HepG2 (cell line): ENCODE data around the gene EPB42. TPM values are rescaled to one million over a fixed set of nuclear protein-coding genes. Genes with fewer than 3 reads are reported as not detected.
"Not testable (repeated sequence)": the region's sequence is repeated elsewhere in the genome, so short reads cannot be mapped to it uniquely, and the experiment has no call there.

Experiments used
- ATAC-seq: fragments of 200-7000 bp; cut with Tn5 transposase; 3 replicates; pipeline ENCODE4 v1.9.1; 2020; ENCODE audit warnings: mild to moderate bottlenecking, moderate library complexity
- BruUV-seq: library from RNA; stranded (reverse); fragments of 400-500 nt; replicated peaks from 2 replicates; lab custom pipeline; 2021; lab: Mats Ljungman, UMichigan
- CTCF ChIA-PET: fragments of 300-600 bp; formaldehyde crosslinking; extraction: SDS; loops from one replicate; lab custom pipeline; 2021; ENCODE audit warnings: low total read pairs, inconsistent platforms, low intra/inter-chr PET ratio; lab: Yijun Ruan, JAX
- POLR2A ChIA-PET: fragments of 350-600 bp; sonication (Branson Sonifier 250); formaldehyde crosslinking; loops from one replicate; lab custom pipeline; 2020; ENCODE audit warnings: antibody characterized with exemption, inconsistent platforms; lab: Yijun Ruan, JAX
- DNase-seq: peaks from one replicate; pipeline ENCODE4 v3.0.0-alpha.2; 2015; ENCODE audit warnings: low spot score
- FAIRE-seq: peaks from 3 replicates; lab custom pipeline; 2011; peaks lifted over from hg19 to GRCh38; lab: Jason Lieb, UNC
- H2AFZ ChIP-seq: one replicate; pipeline ENCODE4 v1.6.1; 2011; ENCODE audit warnings: low read length, inconsistent platforms
- H3K27ac ChIP-seq: fragments of 300-600 bp; 3 replicates; pipeline ENCODE4 v1.8.0; 2011; ENCODE audit warnings: mixed run types, mild to moderate bottlenecking, mixed read lengths, low read length, inconsistent platforms; ENCODE audit not compliant: insufficient read depth; ENCODE audit errors: extremely low read length
- H3K27me3 ChIP-seq, 2 experiments: fragments of 200-600 bp in 1 of 2; 2 replicates in 1 of 2; 3 replicates in 1 of 2; pipeline versions ENCODE4 v1.6.0 to v1.8.0; 2011; ENCODE audit warnings: low read length in 2 of 2, mild to moderate bottlenecking in 2 of 2, moderate library complexity in 2 of 2, inconsistent platforms in 1 of 2; ENCODE audit not compliant: insufficient read depth in 2 of 2, control insufficient read depth in 1 of 2
- H3K36me3 ChIP-seq, 2 experiments: fragments of 200-600 bp in 1 of 2; replicated peaks in 1 of 2; 2 replicates in 1 of 2; 3 replicates in 1 of 2; pipeline versions ENCODE4 v1.5.1 to v1.8.0; 2011; ENCODE audit warnings: low read length in 2 of 2, inconsistent platforms in 1 of 2; ENCODE audit not compliant: insufficient read depth in 2 of 2, control insufficient read depth in 1 of 2
- H3K4me1 ChIP-seq: 2 replicates; pipeline ENCODE4 v1.5.1; 2012; ENCODE audit warnings: low read length, inconsistent platforms; ENCODE audit not compliant: insufficient read depth
- H3K4me2 ChIP-seq: 2 replicates; pipeline ENCODE4 v1.6.0; 2011; ENCODE audit warnings: low read depth, low read length, inconsistent platforms
- H3K4me3 ChIP-seq, 3 experiments: fragments of 200-600 bp in 1 of 3; sonication (generic), shearing (Covaris generic) in 1 of 3; replicated peaks in 1 of 3; 2 replicates each; pipeline ENCODE4 v1.5.1; 2011 to 2016; ENCODE audit warnings: low read length in 3 of 3, inconsistent platforms in 2 of 3, low read depth in 2 of 3, mild to moderate bottlenecking in 2 of 3, control low read depth in 1 of 3, mixed read lengths in 1 of 3; ENCODE audit not compliant: insufficient read depth in 1 of 3
- H3K79me2 ChIP-seq: one replicate; pipeline ENCODE4 v1.6.1; 2011; ENCODE audit warnings: low read length, inconsistent platforms; ENCODE audit not compliant: insufficient read depth
- H3K9ac ChIP-seq: 2 replicates; pipeline ENCODE4 v1.6.0; 2011; ENCODE audit warnings: mild to moderate bottlenecking, low read depth, low read length, inconsistent platforms; ENCODE audit not compliant: insufficient read depth
- H3K9me3 ChIP-seq: 2 replicates; pipeline ENCODE4 v1.5.1; 2012; ENCODE audit warnings: mild to moderate bottlenecking, low read length
- H4K20me1 ChIP-seq: 2 replicates; pipeline ENCODE4 v1.6.0; 2011; ENCODE audit warnings: inconsistent platforms, mild to moderate bottlenecking, low read length, moderate library complexity; ENCODE audit not compliant: insufficient read depth
- FOXA1 ChIP-seq, 2 experiments: fragments of 450-650 bp in 1 of 2; sonication (generic) in 1 of 2; formaldehyde crosslinking in 1 of 2; IDR thresholded peaks; 2 replicates each; pipeline versions ENCODE4 v1.4.0 to v1.6.1; 2016 to 2020; ENCODE audit warnings: missing genetic modification reagents in 1 of 2
- HOXA3 ChIP-seq: sonication (generic); formaldehyde crosslinking; IDR thresholded peaks from 2 replicates; pipeline ENCODE4 v1.5.0; 2020; ENCODE audit warnings: missing genetic modification reagents
- SALL1 ChIP-seq: sonication (generic); formaldehyde crosslinking; IDR thresholded peaks from 2 replicates; pipeline ENCODE4 v1.8.0; 2022; ENCODE audit warnings: mild to moderate bottlenecking, missing genetic modification reagents
- WGBS: methylation state at CpG from one replicate; pipeline ENCODE4 v1.1.6; 2017; ENCODE audit warnings: low lambda C conversion rate; 5-methylcytosine and 5-hydroxymethylcytosine counted together
- in situ Hi-C: cut with HindIII; loops from 2 replicates; pipeline ENCODE4 v1.10.0; 2017; ENCODE audit warnings: low pct_unique_long_range_greater_than_20kb; ENCODE audit not compliant: extremely low pct_ligation_motif_present
- intact Hi-C: fragments of 100-400 bp; cut with micrococcal nuclease; formaldehyde crosslinking; loops from one replicate; pipeline ENCODE4 v1.10.0; 2022; ENCODE audit not compliant: unreplicated experiment
- polyA plus RNA-seq, 8 experiments: library from polyadenylated mRNA; depleted of rRNA in 3 of 8; stranded (reverse) in 7 of 8; unstranded in 1 of 8; fragments of >200 nt; fragmentation: Illumina TruSeq in 4 of 8; extraction: Trizol in 4 of 8; gene quantifications; 2 replicates each; pipeline versions ENCODE4 v1.2.1 to v1.2.3, GENCODE V29; 2011 to 2016; ENCODE audit warnings: low read depth in 4 of 8, missing spikeins in 1 of 8, mixed read lengths in 1 of 8; ENCODE audit not compliant: insufficient read depth in 1 of 8
- total RNA-seq, 5 experiments: library from RNA; depleted of rRNA; stranded (reverse); fragments of >200 nt; fragmentation: Illumina TruSeq; extraction: Trizol; gene quantifications; 2 replicates each; pipeline ENCODE4 v1.2.3, GENCODE V29; 2016; ENCODE audit warnings: low read depth in 1 of 5
- TF ChIP-seq, protein P1 (sequence below): sonication (generic); formaldehyde crosslinking; IDR thresholded peaks from 2 replicates; pipeline ENCODE4 v1.4.0; 2020; ENCODE audit warnings: missing genetic modification reagents
- TF ChIP-seq, protein P2 (sequence below): IDR thresholded peaks from 2 replicates; pipeline ENCODE4 v1.4.0; 2020; ENCODE audit warnings: mild to moderate bottlenecking, missing genetic modification reagents
- TF ChIP-seq, protein P3 (sequence below): sonication (generic); formaldehyde crosslinking; IDR thresholded peaks from 2 replicates; pipeline ENCODE4 v1.4.0; 2020; ENCODE audit warnings: missing genetic modification reagents, borderline replicate concordance
- TF ChIP-seq, protein P4 (sequence below): IDR thresholded peaks from 2 replicates; pipeline ENCODE4 v1.6.1; 2016; ENCODE audit warnings: mild to moderate bottlenecking

The EPB42 gene
- total and polyA plus RNA-seq, 2 of the 13 experiments (the other 11 are each of a cell fraction or from before 2014, with no cell fraction given) = not detected

DNA sequence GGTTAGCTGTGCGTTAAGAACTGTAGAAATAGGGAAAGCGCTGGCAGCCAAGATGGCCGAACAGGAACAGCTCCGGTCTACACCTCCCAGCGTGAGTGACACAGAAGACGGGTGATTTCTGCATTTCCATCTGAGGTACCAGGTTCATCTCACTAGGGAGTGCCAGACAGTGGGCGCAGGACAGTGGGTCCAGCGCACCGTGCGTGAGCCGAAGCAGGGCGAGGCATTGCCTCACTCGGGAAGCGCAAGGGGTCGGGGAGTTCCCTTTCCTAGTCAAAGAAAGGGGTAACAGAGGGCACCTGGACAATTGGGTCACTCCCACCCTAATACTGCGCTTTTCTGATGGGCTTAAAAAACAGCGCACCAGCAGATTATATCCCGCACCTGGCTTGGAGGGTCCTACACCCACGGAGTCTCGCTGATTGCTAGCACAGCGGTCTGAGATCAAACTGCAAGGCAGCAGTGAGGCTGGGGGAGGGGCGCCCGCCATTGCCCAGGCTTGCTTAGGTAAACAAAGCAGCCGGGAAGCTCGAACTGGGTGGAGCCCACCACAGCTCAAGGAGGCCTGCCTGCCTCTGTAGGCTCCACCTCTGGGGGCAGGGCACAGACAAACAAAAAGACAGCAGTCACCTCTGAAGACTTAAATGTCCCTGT, 45.0 kb downstream of the EPB42 start:
- H3K36me3 ChIP-seq = peaks cover 0 to 22% of the 10 kb centered on the region in 2 experiments; a peak in 2 of 5 replicates
- intact Hi-C loops; H4K20me1 ChIP-seq; DNase-seq; ATAC-seq; H3K4me1 ChIP-seq; CTCF ChIA-PET; H3K9ac ChIP-seq; H3K4me2 ChIP-seq; BruUV-seq; H3K79me2 ChIP-seq; H3K9me3 ChIP-seq; in situ Hi-C loops; H2AFZ ChIP-seq; FAIRE-seq; H3K27me3 ChIP-seq; H3K4me3 ChIP-seq; TF ChIP-seq FOXA1 (IDR thresholded peaks at IDR 0.05): not testable (repeated sequence)
- 89% methylated on average over 21 of the region's 25 CpGs for WGBS
- POLR2A ChIA-PET = interaction anchor here (1.2 kb wide), 1 partner anchor 9 kb away, joined by 4 read pairs; no protein-coding TSS in a partner anchor
- H3K27ac ChIP-seq = peak overlapping the region; percentile 17
- peak; percentile 52; the same call in 1 of the 2 replicates for TF ChIP-seq FOXA1 (CRISPR knock-in tag; IDR thresholded peaks at IDR 0.05)
- 0 out of 2 replicates have a peak, but pooled peaks have one; percentile 8 for TF ChIP-seq SALL1 (CRISPR knock-in tag)
- TF ChIP-seq HOXA3 = peak; percentile 44; the same call in 1 of the 2 replicates
- TF ChIP-seq, protein P1, sequence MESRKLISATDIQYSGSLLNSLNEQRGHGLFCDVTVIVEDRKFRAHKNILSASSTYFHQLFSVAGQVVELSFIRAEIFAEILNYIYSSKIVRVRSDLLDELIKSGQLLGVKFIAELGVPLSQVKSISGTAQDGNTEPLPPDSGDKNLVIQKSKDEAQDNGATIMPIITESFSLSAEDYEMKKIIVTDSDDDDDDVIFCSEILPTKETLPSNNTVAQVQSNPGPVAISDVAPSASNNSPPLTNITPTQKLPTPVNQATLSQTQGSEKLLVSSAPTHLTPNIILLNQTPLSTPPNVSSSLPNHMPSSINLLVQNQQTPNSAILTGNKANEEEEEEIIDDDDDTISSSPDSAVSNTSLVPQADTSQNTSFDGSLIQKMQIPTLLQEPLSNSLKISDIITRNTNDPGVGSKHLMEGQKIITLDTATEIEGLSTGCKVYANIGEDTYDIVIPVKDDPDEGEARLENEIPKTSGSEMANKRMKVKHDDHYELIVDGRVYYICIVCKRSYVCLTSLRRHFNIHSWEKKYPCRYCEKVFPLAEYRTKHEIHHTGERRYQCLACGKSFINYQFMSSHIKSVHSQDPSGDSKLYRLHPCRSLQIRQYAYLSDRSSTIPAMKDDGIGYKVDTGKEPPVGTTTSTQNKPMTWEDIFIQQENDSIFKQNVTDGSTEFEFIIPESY (CRISPR knock-in tag) = peak; percentile 61
- TF ChIP-seq, protein P2, sequence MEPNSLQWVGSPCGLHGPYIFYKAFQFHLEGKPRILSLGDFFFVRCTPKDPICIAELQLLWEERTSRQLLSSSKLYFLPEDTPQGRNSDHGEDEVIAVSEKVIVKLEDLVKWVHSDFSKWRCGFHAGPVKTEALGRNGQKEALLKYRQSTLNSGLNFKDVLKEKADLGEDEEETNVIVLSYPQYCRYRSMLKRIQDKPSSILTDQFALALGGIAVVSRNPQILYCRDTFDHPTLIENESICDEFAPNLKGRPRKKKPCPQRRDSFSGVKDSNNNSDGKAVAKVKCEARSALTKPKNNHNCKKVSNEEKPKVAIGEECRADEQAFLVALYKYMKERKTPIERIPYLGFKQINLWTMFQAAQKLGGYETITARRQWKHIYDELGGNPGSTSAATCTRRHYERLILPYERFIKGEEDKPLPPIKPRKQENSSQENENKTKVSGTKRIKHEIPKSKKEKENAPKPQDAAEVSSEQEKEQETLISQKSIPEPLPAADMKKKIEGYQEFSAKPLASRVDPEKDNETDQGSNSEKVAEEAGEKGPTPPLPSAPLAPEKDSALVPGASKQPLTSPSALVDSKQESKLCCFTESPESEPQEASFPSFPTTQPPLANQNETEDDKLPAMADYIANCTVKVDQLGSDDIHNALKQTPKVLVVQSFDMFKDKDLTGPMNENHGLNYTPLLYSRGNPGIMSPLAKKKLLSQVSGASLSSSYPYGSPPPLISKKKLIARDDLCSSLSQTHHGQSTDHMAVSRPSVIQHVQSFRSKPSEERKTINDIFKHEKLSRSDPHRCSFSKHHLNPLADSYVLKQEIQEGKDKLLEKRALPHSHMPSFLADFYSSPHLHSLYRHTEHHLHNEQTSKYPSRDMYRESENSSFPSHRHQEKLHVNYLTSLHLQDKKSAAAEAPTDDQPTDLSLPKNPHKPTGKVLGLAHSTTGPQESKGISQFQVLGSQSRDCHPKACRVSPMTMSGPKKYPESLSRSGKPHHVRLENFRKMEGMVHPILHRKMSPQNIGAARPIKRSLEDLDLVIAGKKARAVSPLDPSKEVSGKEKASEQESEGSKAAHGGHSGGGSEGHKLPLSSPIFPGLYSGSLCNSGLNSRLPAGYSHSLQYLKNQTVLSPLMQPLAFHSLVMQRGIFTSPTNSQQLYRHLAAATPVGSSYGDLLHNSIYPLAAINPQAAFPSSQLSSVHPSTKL (CRISPR knock-in tag) = peak; percentile 37; the same call in 1 of the 2 replicates
- TF ChIP-seq, protein P3, sequence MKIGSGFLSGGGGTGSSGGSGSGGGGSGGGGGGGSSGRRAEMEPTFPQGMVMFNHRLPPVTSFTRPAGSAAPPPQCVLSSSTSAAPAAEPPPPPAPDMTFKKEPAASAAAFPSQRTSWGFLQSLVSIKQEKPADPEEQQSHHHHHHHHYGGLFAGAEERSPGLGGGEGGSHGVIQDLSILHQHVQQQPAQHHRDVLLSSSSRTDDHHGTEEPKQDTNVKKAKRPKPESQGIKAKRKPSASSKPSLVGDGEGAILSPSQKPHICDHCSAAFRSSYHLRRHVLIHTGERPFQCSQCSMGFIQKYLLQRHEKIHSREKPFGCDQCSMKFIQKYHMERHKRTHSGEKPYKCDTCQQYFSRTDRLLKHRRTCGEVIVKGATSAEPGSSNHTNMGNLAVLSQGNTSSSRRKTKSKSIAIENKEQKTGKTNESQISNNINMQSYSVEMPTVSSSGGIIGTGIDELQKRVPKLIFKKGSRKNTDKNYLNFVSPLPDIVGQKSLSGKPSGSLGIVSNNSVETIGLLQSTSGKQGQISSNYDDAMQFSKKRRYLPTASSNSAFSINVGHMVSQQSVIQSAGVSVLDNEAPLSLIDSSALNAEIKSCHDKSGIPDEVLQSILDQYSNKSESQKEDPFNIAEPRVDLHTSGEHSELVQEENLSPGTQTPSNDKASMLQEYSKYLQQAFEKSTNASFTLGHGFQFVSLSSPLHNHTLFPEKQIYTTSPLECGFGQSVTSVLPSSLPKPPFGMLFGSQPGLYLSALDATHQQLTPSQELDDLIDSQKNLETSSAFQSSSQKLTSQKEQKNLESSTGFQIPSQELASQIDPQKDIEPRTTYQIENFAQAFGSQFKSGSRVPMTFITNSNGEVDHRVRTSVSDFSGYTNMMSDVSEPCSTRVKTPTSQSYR (CRISPR knock-in tag) = peak; percentile 91
- TF ChIP-seq, protein P4, sequence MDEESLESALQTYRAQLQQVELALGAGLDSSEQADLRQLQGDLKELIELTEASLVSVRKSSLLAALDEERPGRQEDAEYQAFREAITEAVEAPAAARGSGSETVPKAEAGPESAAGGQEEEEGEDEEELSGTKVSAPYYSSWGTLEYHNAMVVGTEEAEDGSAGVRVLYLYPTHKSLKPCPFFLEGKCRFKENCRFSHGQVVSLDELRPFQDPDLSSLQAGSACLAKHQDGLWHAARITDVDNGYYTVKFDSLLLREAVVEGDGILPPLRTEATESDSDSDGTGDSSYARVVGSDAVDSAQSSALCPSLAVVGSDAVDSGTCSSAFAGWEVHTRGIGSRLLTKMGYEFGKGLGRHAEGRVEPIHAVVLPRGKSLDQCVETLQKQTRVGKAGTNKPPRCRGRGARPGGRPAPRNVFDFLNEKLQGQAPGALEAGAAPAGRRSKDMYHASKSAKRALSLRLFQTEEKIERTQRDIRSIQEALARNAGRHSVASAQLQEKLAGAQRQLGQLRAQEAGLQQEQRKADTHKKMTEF (CRISPR knock-in tag) = peak; percentile 34; the same call in 1 of the 2 replicates
